ENCODE measurements around the gene ALKBH5. TPM values are rescaled to one million over a fixed set of nuclear protein-coding genes. Genes with fewer than 3 reads are reported as not detected.

ALKBH5 gene
- total and polyA plus RNA-seq, 9 of the 15 experiments (the other 6 are each of a cell fraction or from before 2014, with no cell fraction given), result 11.4 to 70.0 (median 47.4) TPM

DNA sequence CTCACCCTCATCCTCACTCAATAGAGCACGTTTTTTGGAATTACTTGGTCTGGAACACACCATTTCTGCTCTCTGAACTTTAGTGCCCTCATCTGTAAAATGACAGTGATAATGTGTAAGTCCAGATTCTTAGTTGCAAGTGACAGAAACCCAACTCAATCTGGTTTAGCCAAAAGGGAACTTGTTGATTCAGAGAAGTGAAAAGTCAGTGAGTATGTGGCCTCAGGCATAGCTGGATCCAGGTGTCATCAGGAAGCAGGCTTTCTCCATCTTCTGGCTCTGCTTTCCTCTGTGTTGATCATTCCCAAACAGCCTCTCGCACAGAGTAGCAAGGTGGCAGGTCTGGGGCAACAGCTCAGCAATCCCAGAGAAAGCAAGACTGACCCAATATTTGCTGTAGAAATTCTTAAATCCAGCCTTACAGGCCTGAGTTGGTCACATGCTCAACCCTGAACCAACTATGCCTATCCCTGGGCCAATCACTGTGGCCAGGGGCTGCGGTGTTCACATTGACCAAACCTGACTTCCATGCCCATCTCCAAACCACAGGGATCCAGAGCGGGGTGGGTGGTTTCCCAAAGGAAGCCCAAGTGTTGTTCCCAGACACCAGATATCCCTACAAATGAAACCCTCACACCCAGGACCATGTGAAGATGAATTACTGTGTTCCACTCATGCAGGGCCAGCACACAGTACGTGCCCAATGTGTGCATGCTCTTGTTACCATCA, 23.3 kb upstream of the ALKBH5 start:
- BruUV-seq (replicated peaks), result no TSS peak
- FAIRE-seq (no peak), ATAC-seq (no peak), DNase-seq (ENCODE audit: extremely low read depth in 1 of 4, low spot score in 3 of 4) (no peak)
- Histone ChIP-seq H3K9ac (ENCODE audit: insufficient read depth in 1 of 2, low read depth in 2 of 2, low read length in 2 of 2) (no peak overlapping the region; a peak in 1 of 4 replicates), H3K9me3 (replicated peaks; ENCODE audit: control insufficient read depth, insufficient read depth, low read depth, low read length) (no peaks in the 10 kb centered on the region), H3K36me3 (ENCODE audit: control insufficient read depth, insufficient read depth, low read length) (no peaks in the 10 kb centered on the region), H3K9me1 (ENCODE audit: control insufficient read depth, insufficient read depth, low read length) (no peaks in the 10 kb centered on the region), H3K27ac (ENCODE audit: extremely low read depth, low read depth, low read length) (no peak overlapping the region), H2AFZ (ENCODE audit: low read depth, low read length) (no peak overlapping the region), H4K20me1 (replicated peaks; ENCODE audit: control insufficient read depth, insufficient read depth, low read length) (no peaks in the 10 kb centered on the region; the same call in 1 of the 2 replicates), H3K79me2 (ENCODE audit: control insufficient read depth, insufficient read depth, low read length) (no peaks in the 10 kb centered on the region), H3K27me3 (ENCODE audit: control insufficient read depth in 2 of 2, insufficient read depth in 2 of 2, low read length in 2 of 2) (no peaks in the 10 kb centered on the region), H3K4me1 (replicated peaks in 1 of 2; ENCODE audit: control insufficient read depth in 2 of 2, insufficient read depth in 2 of 2, low read length in 2 of 2) (peaks cover 36 to 53% of the 10 kb centered on the region in 2 experiments), H3K4me3 (no peak overlapping the region), H3K4me2 (ENCODE audit: insufficient read depth, low read length) (no peak overlapping the region)
- POLR2A ChIA-PET, result no interaction called here
- CTCF ChIA-PET (ENCODE audit: low intra/inter-chr PET ratio), result no interaction called here
- 54% methylated on average over 5 of the region's 5 CpGs for WGBS (ENCODE audit: insufficient coverage, low coverage, missing lambda C conversion rate)
- intact Hi-C loops (cut with micrococcal nuclease), result no loop called here
- TF ChIP-seq ILK (tag; IDR thresholded peaks at IDR 0.05; ENCODE audit: borderline replicate concordance, low read depth), result no peak
- TF ChIP-seq NFATC3 (IDR thresholded peaks at IDR 0.05), result no peak
- TF ChIP-seq ELF2 (CRISPR knock-in tag; IDR thresholded peaks at IDR 0.05), result no peak
- TF ChIP-seq TBL1XR1 (IDR thresholded peaks at IDR 0.05; ENCODE audit: low read length in 2 of 2), result no peak
- no peak for TF ChIP-seq KLF6 (CRISPR knock-in tag; IDR thresholded peaks at IDR 0.05; ENCODE audit: borderline replicate concordance)
- TF ChIP-seq, protein P1, sequence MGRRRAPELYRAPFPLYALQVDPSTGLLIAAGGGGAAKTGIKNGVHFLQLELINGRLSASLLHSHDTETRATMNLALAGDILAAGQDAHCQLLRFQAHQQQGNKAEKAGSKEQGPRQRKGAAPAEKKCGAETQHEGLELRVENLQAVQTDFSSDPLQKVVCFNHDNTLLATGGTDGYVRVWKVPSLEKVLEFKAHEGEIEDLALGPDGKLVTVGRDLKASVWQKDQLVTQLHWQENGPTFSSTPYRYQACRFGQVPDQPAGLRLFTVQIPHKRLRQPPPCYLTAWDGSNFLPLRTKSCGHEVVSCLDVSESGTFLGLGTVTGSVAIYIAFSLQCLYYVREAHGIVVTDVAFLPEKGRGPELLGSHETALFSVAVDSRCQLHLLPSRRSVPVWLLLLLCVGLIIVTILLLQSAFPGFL (CRISPR knock-in tag; IDR thresholded peaks at IDR 0.05), result no peak
- TF ChIP-seq ZC3H8 (IDR thresholded peaks at IDR 0.05), result no peak
- TF ChIP-seq, protein P2, sequence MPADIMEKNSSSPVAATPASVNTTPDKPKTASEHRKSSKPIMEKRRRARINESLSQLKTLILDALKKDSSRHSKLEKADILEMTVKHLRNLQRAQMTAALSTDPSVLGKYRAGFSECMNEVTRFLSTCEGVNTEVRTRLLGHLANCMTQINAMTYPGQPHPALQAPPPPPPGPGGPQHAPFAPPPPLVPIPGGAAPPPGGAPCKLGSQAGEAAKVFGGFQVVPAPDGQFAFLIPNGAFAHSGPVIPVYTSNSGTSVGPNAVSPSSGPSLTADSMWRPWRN (IDR thresholded peaks at IDR 0.05; ENCODE audit: low read depth), result no peak
- no peak for TF ChIP-seq NCOA1 (IDR thresholded peaks at IDR 0.05; ENCODE audit: low read depth)
- no peak for TF ChIP-seq CBFA2T3 (IDR thresholded peaks at IDR 0.05)
- TF ChIP-seq, protein P3, sequence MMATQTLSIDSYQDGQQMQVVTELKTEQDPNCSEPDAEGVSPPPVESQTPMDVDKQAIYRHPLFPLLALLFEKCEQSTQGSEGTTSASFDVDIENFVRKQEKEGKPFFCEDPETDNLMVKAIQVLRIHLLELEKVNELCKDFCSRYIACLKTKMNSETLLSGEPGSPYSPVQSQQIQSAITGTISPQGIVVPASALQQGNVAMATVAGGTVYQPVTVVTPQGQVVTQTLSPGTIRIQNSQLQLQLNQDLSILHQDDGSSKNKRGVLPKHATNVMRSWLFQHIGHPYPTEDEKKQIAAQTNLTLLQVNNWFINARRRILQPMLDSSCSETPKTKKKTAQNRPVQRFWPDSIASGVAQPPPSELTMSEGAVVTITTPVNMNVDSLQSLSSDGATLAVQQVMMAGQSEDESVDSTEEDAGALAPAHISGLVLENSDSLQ (IDR thresholded peaks at IDR 0.05), result no peak
- TF ChIP-seq EGR1 (conservative IDR thresholded peaks at IDR 0.05), result no peak
- TF ChIP-seq, protein P4, sequence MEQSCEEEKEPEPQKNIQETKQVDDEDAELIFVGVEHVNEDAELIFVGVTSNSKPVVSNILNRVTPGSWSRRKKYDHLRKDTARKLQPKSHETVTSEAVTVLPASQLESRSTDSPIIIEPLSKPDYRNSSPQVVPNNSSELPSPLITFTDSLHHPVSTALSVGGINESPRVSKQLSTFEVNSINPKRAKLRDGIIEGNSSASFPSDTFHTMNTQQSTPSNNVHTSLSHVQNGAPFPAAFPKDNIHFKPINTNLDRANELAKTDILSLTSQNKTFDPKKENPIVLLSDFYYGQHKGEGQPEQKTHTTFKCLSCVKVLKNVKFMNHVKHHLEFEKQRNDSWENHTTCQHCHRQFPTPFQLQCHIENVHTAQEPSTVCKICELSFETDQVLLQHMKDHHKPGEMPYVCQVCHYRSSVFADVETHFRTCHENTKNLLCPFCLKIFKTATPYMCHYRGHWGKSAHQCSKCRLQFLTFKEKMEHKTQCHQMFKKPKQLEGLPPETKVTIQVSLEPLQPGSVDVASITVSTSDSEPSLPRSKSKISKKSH (CRISPR knock-in tag; IDR thresholded peaks at IDR 0.05), result no peak
- in situ Hi-C loops (cut with MboI), result no loop called here
